Muscle of back (tissue), 13 donors: ENCODE results near the gene CCL11. TPM values are rescaled to one million over a fixed set of nuclear protein-coding genes. Genes with fewer than 3 reads are reported as not detected.

Source experiments
- DNase-seq, 3 donors: peaks; one replicate each; pipeline versions ENCODE4 v3.0.0 to v3.0.0-alpha.2; 2013
- long read RNA-seq, 9 donors: transcript quantifications; one replicate each; lab custom pipeline, GENCODE V29; 2026
- polyA plus RNA-seq, 10 donors: library from polyadenylated mRNA; unstranded; fragments of 120-200 nt; gene quantifications; one replicate each; pipeline ENCODE4 v1.2.1, GENCODE V29; 2013; ENCODE audit not compliant: insufficient read length in 10 of 10

CCL11 gene
- polyA plus RNA-seq, result under 1 TPM in 6 of 10 donors, not detected in 4; 0.16 to 0.33 (median 0.25) TPM
- long read RNA-seq, donor 1, result 0 reads
- long read RNA-seq, donor 2, result 0 reads
- long read RNA-seq, donor 3, result 0 reads
- long read RNA-seq, donor 4, result 0 reads
- long read RNA-seq, donor 5, result 0 reads
- long read RNA-seq, donor 6, partial matches to known transcripts, result 0 of 1 reads
- long read RNA-seq, donor 6, other reads (novel, unspliced or antisense), result 0 of 1 reads
- long read RNA-seq, donor 7, result 0 reads
- long read RNA-seq, donor 8, result 0 reads
- long read RNA-seq, donor 9, result 0 reads

GRCh38 chr17:34285286-34285792 lies at the start of gene CCL11:
Gene CCL11 (plus strand): TSS chr17:34285742. CDS start chr17:34285809, 67 bp downstream.
- DNase-seq, result peak in 1 of 3 donors; percentile 58

DNA sequence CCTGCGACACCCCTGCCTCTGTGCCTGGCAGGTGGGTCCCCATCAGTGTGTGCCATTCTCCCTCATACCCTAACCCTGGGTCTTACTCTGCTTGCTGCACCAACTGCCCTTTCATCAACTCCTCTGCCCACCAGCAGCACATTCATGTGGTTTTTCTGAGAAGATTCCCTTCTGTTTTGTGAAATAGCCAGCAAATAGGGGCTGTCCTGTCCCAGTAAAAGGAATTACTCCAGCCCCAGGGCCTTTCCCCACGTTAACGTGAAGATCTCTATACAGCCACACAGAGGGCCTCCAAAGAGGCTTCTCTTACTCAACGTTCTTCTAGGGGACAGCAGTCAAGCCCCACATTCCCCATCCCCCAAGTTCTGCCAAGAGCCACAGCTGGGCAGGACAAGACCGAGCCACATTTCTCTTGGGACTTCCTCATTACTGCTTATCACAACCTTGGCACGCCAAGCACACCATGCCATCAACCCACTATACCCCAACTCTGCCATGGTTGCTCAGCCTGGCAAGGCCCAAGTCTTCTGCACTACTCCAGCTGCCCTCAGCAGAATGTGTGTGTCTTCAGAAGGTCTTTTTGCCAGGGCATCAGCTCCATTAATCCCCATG lies 49.2 kb upstream of the CCL11 start:
- DNase-seq, result peak in 1 of 3 donors; percentile 13

DNA sequence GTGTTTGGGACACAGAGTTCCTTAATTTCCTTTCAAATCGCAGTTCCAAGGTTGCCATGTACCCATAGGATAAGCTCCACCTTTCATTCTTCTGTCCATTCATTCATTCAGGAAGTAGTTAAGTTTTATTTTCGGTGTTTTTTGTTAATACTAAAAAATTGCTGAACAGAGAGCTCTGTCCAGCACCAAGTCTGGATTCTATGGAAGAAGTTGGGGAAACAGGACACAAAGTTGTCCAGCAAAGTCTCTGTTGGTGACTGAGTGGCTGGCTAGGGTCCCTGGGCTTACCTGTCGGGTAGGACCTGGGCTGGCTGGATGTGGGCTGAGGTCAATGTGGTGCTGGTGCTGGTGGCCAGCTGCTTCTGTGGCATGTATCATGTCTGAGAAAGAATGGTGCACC lies 48.1 kb upstream of the CCL11 start:
- DNase-seq, result peak in 1 of 3 donors; percentile 20

DNA sequence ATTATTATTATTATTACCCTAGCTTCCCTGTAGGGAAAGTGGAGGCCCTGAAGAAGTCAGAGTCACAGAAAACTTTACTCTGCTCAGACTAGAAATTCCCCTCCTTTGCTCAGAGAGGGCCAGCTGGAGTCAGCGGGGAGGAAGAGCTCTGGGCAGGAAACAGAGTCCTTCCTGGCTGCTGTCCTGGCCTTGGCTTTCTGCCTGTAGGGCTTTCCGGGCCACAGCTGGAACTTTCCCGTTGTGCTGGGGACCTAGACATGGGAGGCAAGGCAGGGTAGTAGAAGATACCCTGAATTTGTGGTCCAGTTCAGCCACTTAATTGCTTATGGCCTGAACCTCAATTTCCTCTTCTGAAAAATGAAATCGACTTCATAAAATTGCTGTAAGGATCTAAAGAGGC lies 44.5 kb upstream of the CCL11 start:
- DNase-seq, result peak in 2 of 3 donors; percentile 83 to 89

DNA sequence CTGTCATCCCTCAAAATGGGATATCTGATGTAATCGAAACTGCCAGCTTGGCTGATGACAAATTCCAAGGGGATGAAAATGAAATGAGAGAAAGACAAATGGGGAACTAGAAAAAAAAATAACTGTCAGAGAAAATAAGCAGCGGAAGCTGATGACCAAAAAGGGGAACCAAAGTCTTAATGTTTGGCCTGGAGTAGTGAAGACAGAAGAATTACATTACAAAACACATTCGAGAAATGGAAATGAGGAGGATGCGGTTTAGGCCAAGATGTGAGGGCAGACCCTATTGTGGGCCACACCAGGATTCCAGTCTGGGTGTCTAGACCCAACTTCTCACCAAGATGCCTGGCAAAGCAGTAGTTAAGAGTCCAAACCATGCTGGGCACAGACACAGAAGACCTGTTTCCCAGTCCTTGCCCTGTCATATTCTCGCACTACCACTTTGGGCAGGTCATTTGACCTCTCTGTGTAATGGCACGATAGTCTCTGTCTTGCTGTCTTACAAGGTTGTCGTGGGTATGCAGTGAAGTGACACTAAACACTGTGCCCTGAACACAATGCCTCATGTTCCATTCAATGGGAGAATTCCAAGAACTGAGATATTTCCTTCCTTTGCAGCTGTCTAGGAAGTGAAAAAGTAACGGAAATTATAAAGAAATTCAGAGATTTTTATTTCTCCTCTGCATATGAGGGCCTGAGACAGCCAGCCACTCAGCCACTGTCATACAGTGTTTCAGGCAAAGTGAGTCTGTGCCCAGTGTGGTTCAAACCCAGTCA lies 42.8 kb upstream of the CCL11 start:
- peak in 1 of 3 donors; percentile 55 for DNase-seq

- peak in 1 of 3 donors; percentile 14 for DNase-seq
Measured at GRCh38 chr17:34243364-34244320, 41.9 kb upstream of the CCL11 start.

- no peak for DNase-seq
Measured at GRCh38 chr17:34245351-34245905, 40.1 kb upstream of the CCL11 start.

- peak in 1 of 3 donors; percentile 25 for DNase-seq
Measured at GRCh38 chr17:34246446-34246845, 39.1 kb upstream of the CCL11 start.

- no peak for DNase-seq
Measured at GRCh38 chr17:34246881-34247280, 38.7 kb upstream of the CCL11 start.

DNA sequence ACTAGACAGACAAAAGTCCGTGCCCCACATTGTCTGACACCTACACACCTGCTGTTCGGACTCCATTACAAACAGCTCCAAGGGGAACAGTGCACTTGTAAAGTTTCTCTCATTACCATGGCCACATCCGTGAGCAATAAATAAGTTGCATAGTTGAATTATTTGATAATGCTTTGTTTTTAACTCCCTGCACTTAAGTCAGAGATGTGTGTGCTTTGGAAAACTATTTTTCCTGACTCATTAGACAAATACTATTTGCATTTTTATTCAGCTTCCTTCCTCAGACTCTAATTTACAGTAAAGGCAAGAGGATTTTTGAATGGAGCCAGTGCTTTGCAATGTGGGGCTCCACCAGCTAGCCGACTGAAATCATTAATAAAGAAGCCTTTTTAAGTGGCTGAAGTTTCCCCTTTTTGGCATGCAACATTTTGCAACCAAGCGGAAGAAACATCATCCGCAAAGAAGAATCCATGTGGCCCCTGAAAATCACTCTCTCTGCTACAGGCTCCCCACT lies 37.0 kb upstream of the CCL11 start:
- no peak for DNase-seq

- DNase-seq, result no peak
Measured at GRCh38 chr17:34249061-34249460, 36.5 kb upstream of the CCL11 start.

DNA sequence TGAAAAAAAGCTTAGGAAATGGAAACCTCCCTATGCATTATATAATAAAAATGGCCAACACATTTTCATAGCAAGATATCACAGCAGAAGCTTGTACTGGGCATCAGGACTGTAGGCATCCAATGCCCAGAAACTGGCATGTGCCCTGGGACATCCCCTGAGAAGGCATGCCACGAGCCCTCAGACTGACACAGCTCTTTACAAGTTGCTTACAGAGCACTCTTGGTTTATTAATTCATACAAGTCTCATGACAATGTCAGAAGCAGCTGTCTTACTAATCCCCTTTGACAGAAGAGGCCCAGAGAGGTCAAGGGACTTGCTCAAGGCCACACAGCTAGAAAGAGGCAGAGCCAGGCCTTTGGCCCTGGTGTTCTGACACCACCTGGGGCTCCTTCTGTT lies 36.1 kb upstream of the CCL11 start:
- DNase-seq, result peak in 1 of 3 donors; percentile 16

DNA sequence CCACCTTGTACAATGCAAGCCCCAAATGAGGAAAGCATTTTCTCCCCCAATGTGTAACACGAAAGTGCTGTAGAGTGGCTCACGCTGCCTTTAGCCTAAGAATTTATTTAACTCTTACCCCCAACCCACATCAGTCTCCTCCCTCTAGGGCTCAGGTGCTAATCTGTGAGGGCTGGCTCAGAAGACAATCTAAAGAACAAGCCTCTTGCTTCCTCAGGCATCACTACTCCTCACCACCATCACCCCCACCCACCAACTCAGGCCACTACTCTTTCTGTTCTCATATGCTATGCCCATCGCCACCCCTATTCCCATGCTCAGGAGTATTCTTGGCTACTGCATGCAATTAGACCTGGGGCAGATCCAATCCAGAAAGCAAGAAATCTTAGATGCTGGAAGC lies 34.4 kb upstream of the CCL11 start:
- DNase-seq, result peak in 1 of 3 donors; percentile 17

GRCh38 chr17:34252095-34252443 lies 33.5 kb upstream of the CCL11 start:
- no peak for DNase-seq

- DNase-seq, result peak; percentile 91 to 95 (median 92)
Measured at GRCh38 chr17:34252444-34253138, 33.0 kb upstream of the CCL11 start.

DNA sequence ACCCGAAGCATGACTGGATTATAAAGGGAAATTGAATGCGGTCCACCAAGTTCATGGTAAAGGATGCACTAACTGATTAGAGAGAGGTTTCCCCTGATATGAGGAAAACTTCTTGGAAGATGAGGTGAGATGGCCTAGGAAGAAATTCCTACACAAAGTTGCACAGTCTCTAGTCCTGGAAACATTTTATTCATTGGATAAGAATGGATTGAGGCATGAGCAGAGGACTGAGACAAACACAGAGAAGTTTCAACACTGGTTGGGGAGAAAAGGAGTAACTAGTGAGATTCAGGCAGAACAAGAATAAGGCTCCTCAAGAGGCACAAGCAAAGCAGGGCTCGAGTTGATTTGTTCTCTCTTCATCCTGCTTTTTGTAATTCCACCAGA lies 32.4 kb upstream of the CCL11 start:
- DNase-seq, result no peak

GRCh38 chr17:34254146-34254545 lies 31.4 kb upstream of the CCL11 start:
- DNase-seq, result peak in 2 of 3 donors; percentile 69 to 84

GRCh38 chr17:34254651-34255380 lies 30.7 kb upstream of the CCL11 start, which contains the start of gene CCL2:
Gene CCL2 (plus strand): TSS chr17:34255285. CDS start chr17:34255350, 65 bp downstream.
- DNase-seq, result peak; percentile 80 to 95 (median 89)

GRCh38 chr17:34255381-34255732 lies 30.2 kb upstream of the CCL11 start:
- no peak for DNase-seq
